ENCODE measurements around the gene ORC6.

ORC6 gene, protein sequence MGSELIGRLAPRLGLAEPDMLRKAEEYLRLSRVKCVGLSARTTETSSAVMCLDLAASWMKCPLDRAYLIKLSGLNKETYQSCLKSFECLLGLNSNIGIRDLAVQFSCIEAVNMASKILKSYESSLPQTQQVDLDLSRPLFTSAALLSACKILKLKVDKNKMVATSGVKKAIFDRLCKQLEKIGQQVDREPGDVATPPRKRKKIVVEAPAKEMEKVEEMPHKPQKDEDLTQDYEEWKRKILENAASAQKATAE

GRCh38 chr16:46689365-46690280 lies at the start of gene ORC6:
Gene ORC6 (plus strand): TSS chr16:46689659. CDS start chr16:46689706, 47 bp downstream.
- Histone ChIP-seq H3K4me2 (ENCODE audit: insufficient read depth, low read length) (peak within 1 kb of the TSS; percentile 89), H3K4me3 (ENCODE audit: low read depth in 1 of 2, low read length in 2 of 2) (peak within 1 kb of the TSS; percentile 60 to 98), H3K36me3 (ENCODE audit: insufficient read depth, low read length) (peaks cover 37% of the 10 kb centered on the region), H3K27me3 (ENCODE audit: insufficient read depth, low read length, poor library complexity) (no peaks in the 10 kb centered on the region), H3K9ac (ENCODE audit: low read depth, low read length) (peak within 1 kb of the TSS; percentile 93), H3K4me1 (ENCODE audit: insufficient read depth, low read length) (peaks cover 47% of the 10 kb centered on the region), H4K20me1 (ENCODE audit: insufficient read depth, low read length) (peaks cover 57% of the 10 kb centered on the region), H3K9me3 (ENCODE audit: insufficient read depth, low read length, severe bottlenecking) (no peaks in the 10 kb centered on the region), H3K79me2 (ENCODE audit: insufficient read depth, low read length) (peaks cover 82% of the 10 kb centered on the region), H2AFZ (ENCODE audit: low read depth, low read length) (peak within 1 kb of the TSS; percentile 84), H3K27ac (ENCODE audit: low read length) (peak within 1 kb of the TSS; percentile 84)
- DNase-seq, result peak; percentile 97
- no peak for TF ChIP-seq EZH2 (IDR thresholded peaks at IDR 0.05; ENCODE audit: borderline replicate concordance, low read depth, low read length, severe bottlenecking)
- TF ChIP-seq, protein P1, sequence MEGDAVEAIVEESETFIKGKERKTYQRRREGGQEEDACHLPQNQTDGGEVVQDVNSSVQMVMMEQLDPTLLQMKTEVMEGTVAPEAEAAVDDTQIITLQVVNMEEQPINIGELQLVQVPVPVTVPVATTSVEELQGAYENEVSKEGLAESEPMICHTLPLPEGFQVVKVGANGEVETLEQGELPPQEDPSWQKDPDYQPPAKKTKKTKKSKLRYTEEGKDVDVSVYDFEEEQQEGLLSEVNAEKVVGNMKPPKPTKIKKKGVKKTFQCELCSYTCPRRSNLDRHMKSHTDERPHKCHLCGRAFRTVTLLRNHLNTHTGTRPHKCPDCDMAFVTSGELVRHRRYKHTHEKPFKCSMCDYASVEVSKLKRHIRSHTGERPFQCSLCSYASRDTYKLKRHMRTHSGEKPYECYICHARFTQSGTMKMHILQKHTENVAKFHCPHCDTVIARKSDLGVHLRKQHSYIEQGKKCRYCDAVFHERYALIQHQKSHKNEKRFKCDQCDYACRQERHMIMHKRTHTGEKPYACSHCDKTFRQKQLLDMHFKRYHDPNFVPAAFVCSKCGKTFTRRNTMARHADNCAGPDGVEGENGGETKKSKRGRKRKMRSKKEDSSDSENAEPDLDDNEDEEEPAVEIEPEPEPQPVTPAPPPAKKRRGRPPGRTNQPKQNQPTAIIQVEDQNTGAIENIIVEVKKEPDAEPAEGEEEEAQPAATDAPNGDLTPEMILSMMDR (IDR thresholded peaks at IDR 0.05; ENCODE audit: borderline replicate concordance, extremely low read depth, low read length, poor library complexity, severe bottlenecking), result peak; percentile 64
- ATAC-seq (ENCODE audit: insufficient read depth, low read depth), result peak; percentile 81

- no peaks in the 10 kb centered on the region for H3K79me2 ChIP-seq (ENCODE audit: insufficient read depth, low read length)
- no peak for TF ChIP-seq EZH2 (IDR thresholded peaks at IDR 0.05; ENCODE audit: borderline replicate concordance, low read depth, low read length, severe bottlenecking)
- TF ChIP-seq, protein P1 (IDR thresholded peaks at IDR 0.05; ENCODE audit: borderline replicate concordance, extremely low read depth, low read length, poor library complexity, severe bottlenecking), result no peak
- no peak overlapping the region for H3K4me3 ChIP-seq (ENCODE audit: low read depth in 1 of 2, low read length in 2 of 2)
- no peaks in the 10 kb centered on the region for H3K4me1 ChIP-seq (ENCODE audit: insufficient read depth, low read length)
- H3K9ac ChIP-seq (ENCODE audit: low read depth, low read length), result no peak overlapping the region
- ATAC-seq (ENCODE audit: insufficient read depth, low read depth) (no peak), DNase-seq (no peak)
- no peaks in the 10 kb centered on the region for H3K36me3 ChIP-seq (ENCODE audit: insufficient read depth, low read length)
- H3K4me2 ChIP-seq (ENCODE audit: insufficient read depth, low read length), result no peak overlapping the region
- H3K27me3 ChIP-seq (ENCODE audit: insufficient read depth, low read length, poor library complexity), result no peaks in the 10 kb centered on the region
- H4K20me1 ChIP-seq (ENCODE audit: insufficient read depth, low read length), result no peaks in the 10 kb centered on the region
- no peak overlapping the region for H2AFZ ChIP-seq (ENCODE audit: low read depth, low read length)
- H3K9me3 ChIP-seq (ENCODE audit: insufficient read depth, low read length, severe bottlenecking), result no peaks in the 10 kb centered on the region
- H3K27ac ChIP-seq (ENCODE audit: low read length), result no peak overlapping the region
Observed at GRCh38 chr16:46648656-46649055, 40.8 kb upstream of the ORC6 start.

DNA sequence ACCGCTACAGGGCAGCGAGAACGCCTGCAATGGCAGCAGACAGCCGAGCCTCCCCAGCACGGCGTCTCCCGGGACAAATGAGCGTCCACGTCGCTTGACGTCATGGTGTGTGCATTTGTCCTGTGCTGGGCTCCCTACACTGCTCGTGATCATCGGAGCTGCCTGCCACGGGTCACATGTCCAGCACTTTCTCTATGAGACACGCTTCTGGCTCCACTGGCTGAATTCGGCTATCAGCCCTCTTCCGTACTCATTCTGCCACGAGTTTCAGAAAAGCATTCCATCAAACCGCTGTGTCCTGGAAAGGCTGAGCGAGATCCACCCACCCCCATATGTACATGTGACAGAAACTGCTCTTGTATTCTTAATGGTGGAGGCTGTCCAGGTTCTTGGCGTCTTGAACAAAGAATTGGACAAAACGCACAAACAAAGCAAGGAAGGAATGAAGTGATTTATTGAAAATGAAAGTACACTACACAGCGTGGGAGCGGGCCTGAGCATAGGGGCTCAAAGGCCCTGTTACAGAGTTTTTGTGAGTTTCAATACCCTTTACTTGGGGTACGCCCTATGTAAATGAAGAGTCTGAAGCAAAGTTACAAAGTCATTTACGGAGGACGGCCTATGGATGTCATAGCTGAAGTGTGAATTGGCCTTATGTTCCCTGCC lies 39.7 kb upstream of the ORC6 start:
- DNase-seq, result no peak
- H3K9ac ChIP-seq (ENCODE audit: low read depth, low read length), result no peak overlapping the region
- H4K20me1 ChIP-seq (ENCODE audit: insufficient read depth, low read length), result no peaks in the 10 kb centered on the region
- H3K4me1 ChIP-seq (ENCODE audit: insufficient read depth, low read length), result no peaks in the 10 kb centered on the region
- ATAC-seq (ENCODE audit: insufficient read depth, low read depth), result no peak
- no peak overlapping the region for H3K4me3 ChIP-seq (ENCODE audit: low read depth in 1 of 2, low read length in 2 of 2)
- no peak overlapping the region for H3K27ac ChIP-seq (ENCODE audit: low read length)
- H3K36me3 ChIP-seq (ENCODE audit: insufficient read depth, low read length), result no peaks in the 10 kb centered on the region
- no peaks in the 10 kb centered on the region for H3K9me3 ChIP-seq (ENCODE audit: insufficient read depth, low read length, severe bottlenecking)
- no peaks in the 10 kb centered on the region for H3K27me3 ChIP-seq (ENCODE audit: insufficient read depth, low read length, poor library complexity)
- TF ChIP-seq EZH2 (IDR thresholded peaks at IDR 0.05; ENCODE audit: borderline replicate concordance, low read depth, low read length, severe bottlenecking), result no peak
- TF ChIP-seq, protein P1 (IDR thresholded peaks at IDR 0.05; ENCODE audit: borderline replicate concordance, extremely low read depth, low read length, poor library complexity, severe bottlenecking), result no peak
- no peak overlapping the region for H3K4me2 ChIP-seq (ENCODE audit: insufficient read depth, low read length)
- no peaks in the 10 kb centered on the region for H3K79me2 ChIP-seq (ENCODE audit: insufficient read depth, low read length)
- no peak overlapping the region for H2AFZ ChIP-seq (ENCODE audit: low read depth, low read length)
